ENCODE data around the gene BRPF3.
A peak's percentile ranks its signal among the peaks of the same experiment; 100 is the strongest.

BRPF3 gene

DNA sequence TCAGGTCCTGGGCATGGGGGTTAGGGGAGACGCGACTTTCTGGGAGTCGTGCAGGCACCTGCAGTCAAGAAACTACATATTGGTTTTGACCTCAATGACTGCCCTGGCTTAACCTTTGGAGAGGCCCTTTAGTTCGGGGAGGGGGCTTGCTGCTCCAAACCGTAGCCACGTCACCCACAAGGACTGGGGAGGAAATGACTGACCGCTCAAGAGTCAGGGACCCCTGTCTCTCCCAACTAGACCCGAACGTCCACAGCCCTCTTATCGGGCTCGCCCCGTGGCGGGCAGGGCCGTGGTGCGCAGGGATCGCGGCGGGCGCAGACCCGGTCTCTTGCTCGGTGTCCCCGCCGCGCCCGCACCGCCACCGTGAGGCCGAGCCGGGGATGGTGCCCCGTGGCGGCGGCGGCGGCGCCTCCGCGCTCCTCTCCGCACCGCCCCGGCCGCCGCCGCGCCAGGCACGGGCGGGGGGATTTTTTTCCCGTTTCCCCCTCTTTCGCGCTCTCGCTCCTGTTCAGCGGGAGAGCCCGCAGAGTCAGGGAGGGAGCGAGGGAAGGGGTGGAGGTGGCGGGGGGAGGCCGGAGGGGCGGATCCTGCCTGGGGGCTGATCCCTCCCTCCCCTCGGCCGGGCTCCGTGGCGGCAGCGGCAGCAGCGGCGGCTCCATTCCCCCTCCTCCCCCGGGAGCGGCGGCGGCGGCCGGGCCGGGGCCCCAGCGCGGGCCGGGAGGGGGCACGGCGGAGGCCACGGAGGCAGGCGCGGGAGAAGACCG is at the start of gene BRPF3:
Gene BRPF3 (plus strand): TSS at position 632 of the 767 bp plus-strand sequence. CDS start 3,579 bp downstream, outside the sequence.
- DNase-seq, result peak; percentile 77 to 79

DNA sequence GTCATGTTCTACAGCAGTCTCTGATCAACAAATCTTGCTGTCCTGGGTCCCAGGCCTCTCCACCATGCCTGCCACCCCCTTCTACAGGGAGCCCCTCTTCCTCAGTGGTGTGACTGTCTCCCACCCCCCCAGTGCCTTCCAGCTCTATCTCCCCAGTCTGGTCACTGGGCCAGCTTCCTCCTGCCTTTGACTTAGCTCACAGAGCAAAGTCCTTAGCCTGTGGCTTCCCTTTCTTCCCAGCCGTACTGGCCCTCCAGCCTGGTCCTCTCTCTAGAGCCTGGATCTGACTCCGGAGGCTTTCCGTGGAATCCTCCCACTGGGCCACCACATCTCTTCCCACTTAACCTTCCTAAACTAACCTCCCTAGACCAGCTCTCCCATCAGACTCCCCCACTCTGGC is 49.2 kb upstream of the BRPF3 start:
- DNase-seq, result peak in 1 of 2 experiments; percentile 47

DNA sequence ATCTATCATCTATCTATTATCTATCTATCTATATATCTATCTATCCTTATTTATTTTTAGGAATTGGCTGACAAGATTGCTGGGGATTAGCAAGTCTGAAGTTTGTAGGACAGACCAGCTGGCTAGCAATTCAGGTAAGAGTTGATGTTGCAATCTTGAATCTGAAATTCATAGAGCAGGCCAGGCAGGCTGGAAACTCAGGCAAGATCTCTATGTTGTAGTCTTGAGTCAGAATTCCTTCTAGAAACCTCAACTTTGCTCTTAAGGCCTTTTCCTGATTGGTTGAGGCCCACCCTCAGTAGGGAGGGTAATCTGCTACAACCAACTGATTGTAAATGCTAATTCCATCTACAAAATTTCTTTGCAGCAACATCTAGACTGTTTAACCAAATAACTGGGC is 47.1 kb upstream of the BRPF3 start:
- no peak for DNase-seq

DNA sequence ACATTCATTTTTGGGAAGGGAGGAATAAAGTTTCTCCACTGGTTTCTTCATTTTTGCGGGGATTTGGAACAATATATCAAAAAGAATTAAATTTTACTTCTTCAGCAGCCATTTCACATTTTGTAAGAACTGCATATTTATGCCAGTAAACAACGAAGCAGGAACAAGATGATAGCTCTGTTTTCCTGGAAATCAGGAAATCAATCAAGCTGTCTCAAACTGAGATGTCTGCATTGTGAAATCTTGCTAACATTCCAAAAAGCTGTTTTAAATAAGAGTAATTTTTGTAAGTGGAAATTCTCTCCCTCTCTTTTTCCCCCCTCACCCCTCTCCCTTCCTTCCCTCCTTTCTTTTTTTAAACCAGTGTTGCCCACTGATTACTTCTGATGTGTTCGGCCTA is 46.3 kb upstream of the BRPF3 start:
- DNase-seq, result no peak

DNA sequence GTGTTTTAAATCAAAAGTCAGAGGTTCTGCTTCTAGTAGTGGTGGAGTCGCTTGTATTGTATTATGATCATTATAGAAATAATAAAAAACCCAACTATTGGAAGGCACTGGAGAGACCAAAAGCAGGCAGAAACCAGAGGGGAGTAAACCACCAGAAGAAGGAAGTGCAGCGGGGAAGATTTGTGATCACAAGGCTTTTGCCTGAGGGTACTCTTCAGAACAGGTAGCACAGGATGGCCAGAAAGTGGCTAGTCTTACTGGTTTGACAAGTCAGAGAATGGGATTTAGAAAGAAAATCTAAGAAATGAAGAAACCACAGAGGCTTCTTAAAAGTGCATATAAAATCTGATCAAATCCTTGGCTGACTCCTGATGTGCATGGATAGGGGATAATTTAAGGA is 42.3 kb upstream of the BRPF3 start:
- no peak for DNase-seq

DNA sequence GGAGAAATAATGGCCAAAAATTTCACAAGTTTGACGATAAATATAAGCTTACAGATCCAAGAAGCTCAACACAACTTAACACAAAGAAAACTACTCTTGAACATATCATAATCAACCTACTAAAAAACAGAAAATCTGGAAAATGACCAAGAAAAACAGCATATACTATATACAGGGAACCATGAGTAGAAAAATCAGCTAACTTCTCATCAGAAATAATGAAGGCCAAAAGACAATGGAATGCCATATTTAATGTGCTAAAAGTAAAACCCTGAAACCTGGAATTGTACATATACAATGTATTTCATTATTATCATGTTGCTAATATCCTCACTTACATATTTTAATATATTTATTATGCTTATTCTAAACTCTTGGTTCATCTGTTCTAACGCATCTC is 40.9 kb upstream of the BRPF3 start:
- no peak for DNase-seq

DNA sequence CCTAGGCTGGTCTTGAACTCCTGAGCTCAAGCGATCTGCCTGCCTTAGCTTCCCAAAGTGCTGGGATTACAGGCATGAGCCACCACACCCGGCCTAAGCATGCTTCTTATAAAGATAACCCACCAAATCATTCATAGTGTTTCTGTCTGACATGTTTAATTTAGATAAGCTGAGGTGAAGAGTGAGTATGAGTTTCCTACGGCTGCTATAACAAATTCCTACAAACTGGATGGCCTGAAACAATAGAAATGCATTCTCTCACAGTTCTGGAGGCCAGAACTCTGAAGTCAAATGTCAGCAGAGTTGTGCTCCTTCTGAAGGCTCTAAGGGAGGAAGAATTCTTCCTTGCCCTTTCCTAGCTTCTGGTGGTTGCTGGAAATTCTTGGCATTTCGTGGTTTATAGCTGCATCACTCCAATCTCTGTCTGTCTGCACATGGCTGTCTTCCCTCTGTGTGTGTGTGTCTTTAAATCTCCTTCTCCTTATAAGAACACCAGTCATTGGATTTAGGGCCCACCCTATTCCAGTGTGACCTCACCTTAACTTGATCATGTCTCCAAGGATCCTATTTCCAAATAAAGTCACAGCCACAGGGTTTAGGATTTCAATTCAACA is 36.3 kb upstream of the BRPF3 start:
- DNase-seq, result no peak

DNA sequence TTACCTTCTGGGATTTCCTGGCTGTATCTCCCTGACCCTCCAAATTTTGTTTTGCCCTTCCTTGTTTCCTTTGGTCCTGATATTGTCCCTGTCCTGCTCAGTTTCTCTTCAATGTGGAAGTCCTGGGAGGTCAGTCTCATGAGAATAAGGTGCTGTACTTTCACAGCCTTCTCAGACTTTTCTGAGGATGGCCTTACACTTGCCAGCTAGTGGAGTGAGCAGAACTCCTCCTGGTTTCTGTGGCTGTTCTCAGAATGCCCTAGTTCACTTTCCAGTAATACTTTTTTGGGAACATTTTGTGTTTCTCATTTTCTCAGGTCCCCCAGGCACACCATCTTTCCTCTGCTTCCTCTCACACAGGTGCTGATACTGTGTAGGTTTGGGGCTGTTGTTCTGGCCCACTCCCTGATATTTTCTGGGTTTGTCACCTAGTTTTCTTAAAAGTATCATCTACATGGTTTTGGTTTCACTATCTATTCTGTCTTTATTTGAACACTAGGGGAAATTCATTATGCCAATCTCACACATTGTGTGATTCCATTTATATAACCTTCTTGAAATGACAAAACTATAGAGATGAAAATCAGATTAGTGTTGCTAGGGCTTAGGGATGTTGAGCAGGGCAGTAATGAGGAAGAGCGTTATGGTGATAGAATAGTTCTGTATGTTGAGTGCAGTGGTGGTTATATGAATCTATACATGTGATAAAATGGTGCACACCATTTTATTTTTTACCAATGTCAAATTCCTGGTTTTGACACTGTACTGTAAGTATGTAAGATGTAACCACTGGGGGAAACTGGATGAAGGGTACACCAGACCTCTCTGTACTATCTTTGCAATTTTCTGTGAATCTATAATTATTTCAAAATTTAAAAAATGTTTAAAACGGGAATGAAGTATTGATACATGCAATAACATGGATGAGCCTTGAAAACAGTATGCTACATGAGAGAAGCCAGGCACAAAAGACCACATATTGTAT is 27.2 kb upstream of the BRPF3 start:
- DNase-seq, result no peak

DNA sequence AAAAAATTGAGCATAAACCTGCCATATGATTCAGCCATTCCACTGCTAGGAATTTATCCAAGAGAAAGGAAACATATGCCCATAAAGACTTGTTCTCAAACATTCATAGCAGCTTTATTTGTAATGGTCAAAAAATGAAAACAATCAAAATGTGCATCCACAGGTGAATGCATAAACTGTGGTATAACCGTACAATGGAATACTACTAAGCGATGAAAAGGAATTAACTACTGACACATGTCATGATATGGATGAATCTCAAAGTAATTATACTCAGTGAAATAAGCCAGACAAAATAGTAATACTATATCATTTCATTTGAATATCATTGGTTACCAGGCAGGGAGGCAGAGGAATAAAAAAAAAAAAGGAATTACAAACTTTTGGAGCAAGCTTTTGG is 25.8 kb upstream of the BRPF3 start:
- DNase-seq, result no peak

DNA sequence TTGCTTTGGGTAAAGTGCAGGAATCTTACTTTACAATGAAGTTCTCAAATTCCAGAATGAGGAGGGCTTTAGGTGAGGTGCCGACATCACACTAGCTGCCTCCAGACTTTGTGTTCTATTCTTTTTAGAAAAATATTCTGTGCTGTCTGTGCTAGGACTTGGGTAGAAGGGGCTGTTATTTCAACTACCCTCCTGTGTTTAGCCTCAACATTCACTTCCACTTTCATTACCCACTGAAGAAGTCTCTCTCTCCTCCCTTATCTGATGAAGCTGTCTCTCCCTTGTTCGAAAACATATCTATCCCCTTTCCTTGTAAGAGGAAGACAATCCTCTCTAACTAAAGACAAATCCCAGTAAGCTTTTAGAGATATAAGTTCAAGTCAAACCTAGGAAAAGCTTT is 25.0 kb upstream of the BRPF3 start:
- DNase-seq, result no peak

DNA sequence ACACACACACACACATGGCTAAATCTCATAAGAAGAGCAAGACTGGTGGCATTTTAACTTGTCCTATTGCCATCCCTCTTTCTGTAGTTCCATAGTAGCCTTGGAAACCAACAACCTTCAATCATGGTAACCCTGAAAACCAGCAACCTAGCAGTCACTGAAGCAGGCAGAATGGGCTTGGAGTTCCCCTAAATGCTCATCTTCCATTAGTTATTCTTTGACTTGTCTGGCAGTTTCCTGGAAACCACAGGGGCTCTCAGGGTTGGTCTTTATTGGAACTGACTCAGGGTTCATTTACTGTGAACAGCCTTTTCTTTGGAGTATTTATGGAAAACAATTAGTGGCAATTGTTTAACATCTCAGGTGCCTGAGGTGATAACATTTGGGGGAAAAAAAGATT is 19.4 kb upstream of the BRPF3 start:
- no peak for DNase-seq

DNA sequence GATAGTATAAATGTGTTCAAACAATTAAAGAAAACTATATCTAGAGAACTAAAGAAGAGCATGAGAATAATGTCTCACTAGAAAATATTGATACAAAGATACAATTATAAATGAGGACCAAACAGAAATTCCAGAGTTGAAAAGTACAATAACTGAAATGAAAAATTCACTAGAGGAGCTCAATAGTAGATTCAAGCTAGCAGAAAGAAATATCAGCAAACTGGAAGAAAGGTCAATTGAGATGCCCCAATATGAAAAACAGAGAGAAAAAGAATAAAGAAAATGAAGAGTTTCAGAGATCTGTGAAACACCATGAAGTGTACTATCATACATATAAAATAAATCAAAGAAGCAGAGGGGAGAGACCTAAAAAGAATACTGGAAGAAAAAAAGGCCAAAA is 18.0 kb upstream of the BRPF3 start:
- DNase-seq, result no peak

DNA sequence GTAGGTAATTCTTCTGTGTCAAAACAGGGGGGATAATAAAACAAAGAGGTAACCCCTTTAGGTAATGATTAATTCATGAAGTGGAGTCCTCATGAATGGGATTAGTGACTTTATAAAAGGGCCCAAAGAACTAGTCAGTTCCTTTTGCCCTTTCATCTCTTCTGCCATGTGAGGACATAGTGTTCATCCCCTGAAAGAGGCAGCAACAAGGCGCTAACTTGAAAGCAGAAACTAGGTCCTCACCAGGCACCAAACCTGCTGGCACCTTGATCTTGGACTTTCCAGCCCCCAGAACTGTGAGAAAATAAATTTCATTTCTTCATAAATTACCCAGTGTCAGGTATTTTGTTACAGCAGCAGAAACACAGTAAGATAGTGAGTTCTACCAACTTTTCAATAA is 16.4 kb upstream of the BRPF3 start:
- no peak for DNase-seq

DNA sequence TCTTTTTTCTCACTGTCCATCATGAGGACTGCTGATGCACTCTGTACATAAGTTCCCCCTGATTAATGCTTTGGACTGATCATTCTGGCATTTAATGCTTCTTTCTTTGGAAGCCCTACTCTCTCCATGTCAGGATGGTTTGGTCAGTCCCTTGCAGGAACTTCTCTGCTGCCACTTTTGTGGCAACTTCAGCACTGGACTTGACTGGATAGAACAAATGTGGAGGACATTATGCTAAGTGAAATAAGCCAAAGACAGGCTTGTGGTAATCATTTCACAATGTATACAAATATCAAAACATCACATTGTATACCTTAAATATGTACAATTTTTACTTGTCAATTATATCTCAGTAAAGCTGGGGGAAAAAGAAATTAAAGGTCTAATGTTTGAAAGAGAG is 12.2 kb upstream of the BRPF3 start:
- no peak for DNase-seq

DNA sequence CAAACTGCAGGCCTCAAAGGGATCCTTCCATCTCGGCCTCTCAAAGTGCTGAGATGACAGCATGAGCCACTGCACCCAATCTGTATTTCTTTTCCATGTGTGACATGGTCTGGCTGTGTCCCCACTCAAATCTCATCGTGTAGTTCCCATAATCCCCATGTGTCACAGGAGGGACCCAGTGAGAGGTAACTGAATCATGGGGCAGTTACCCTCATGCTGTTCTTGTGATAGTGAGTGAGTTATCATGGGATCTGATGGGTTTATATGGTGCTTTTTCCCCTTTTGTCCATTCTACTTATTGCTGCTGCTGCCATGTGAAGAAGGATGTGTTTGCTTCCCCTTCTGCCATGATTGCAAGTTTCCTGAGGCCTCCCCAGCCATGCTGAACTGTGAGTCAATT is 10.3 kb upstream of the BRPF3 start:
- no peak for DNase-seq

DNA sequence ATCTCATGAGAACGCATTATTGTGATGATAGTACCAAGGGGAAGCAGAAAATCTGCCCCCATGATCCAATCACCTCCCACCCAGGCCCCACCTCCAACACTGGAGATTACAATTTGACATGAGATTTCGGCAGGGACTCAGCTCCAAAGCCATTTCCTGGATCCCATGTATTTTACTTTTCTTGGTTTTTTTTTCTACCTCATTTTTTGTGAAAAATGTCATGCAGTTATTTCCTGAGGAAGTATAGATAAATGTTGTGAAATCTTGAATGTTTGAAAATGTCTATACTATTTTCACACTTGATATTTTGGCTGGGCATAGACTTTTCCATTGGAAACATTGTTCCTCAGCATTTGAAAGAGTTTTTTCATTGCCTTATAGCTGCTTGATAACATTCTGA is 9.1 kb upstream of the BRPF3 start:
- peak; percentile 61 to 75 for DNase-seq

DNA sequence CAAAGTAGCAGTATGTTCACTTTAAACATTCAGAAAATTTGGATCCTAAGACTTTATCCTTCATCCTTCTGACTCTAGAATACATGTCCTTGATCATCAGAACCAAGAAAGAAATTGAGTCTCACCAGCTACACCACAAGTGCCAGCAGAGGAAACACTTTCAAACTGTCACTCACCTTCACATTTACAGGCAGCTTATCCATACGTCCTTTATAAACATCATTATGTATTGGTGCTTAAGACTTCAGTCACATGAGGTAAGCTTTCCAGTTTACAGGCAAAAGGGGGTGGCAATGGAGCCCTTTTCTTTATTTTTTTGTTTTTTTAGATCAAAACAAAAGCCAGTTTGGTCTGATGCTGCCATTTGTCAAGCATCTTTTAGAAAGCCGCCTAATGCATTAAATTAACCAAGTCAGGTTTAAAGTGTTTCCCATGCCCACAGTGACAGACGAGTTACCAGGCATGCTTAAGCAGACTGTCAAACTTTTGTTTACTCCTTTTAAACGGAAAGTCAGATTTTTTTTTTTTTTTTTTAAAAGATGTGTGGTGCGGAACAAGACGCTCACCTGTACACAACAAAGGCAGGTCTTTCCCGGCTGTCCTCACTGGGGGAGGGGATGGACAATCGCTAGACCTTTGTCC is 952 bp upstream of the BRPF3 start:
- DNase-seq, result no peak

DNA sequence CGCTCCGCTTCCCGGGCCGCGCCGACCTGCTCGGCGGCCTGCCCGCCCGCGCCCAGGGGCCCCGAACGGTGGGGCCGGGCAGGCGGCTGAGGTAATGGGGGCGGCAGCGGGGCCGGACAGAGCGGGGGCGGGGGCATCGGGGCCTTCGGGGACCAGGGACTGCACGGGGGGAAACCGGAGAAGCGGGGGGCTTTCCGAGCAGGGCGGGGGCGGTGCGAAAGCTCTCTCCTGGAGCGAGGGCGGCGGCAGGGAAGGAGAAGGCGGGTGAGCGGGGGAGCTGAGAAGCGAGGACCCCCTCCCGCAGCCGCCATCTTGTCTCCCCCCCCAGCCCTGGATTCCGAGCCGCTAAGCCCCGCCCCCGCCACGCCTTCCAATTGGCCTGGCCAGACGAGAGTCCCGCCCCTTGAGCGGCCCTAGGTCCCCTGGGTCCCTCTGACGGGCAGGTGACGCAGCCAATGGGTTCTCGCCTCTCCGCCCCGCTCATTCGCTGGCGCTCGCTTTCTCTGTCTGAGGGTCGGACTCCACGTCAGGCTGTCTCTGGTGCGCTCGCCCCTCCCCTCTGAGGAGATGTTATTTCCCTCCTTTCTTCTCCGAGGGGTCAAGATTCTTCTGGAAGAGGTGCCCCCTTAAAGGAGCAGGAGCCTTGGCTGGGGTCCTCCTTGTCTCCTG is 470 bp downstream of the BRPF3 start:
- peak; percentile 98 to 99 for DNase-seq

DNA sequence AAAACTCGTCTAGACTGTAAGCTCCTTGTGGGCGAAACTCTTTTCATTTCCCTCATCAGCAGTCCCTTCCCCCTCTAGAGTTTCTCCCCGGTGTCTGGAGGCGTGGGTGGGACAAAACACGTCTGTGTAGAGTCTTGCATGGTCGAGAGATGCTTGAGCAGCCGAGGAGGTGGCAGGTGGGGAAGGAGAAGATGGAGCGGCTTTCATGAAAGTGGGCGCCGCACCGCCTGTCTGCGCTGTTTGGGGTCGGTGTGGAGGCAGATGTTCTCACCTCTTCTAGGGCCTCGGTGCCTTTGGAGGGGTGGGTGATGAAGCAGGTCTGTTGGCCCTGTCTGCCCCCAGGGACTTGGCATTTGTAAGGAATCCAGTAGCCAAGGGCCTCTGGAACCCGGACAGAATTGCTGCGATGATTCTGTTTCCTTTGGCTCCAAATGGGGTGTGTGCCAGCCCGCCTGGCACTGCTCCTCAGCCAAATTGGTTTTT is 1.2 kb downstream of the BRPF3 start:
- no peak for DNase-seq

DNA sequence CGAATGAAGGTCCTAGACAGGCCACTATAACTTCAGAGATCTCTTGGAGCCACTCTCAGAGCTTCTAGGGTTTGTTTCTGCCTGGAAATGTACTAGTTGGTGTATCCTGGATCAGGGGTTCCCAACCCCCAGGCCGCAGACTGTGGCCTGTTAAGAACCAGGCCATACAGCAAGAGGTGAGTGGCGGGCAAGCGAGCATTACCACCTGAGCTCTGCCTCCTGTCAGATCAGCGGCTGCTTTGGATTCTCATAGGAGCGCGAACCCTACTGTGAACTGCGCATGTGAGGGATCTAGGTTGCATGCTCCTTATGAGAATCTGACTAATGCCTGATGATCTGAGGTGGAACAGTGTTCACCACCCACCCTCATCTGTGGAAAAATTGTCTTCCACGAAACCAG is 2.4 kb downstream of the BRPF3 start:
- DNase-seq, result no peak

DNA sequence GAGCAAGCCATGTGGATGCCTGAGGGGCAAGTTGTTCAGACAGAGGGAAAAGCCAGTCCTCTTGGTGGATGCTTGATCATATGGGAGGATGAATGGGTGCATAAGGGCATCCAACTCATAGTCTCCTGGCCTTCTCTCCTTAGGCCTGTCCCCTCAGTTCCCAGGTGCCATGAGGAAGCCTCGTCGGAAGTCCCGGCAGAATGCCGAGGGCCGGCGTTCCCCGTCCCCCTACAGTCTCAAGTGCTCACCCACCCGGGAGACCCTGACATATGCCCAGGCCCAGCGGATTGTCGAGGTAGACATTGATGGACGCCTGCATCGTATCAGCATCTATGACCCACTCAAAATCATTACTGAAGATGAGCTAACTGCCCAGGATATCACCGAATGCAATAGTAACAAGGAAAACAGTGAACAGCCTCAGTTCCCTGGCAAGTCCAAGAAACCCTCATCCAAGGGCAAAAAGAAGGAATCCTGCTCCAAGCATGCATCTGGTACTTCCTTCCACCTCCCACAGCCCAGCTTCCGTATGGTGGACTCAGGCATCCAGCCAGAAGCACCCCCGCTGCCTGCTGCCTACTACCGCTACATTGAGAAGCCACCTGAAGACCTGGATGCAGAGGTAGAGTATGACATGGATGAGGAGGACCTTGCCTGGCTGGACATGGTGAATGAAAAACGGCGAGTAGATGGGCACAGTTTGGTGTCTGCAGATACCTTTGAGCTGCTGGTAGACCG is 3.8 kb downstream of the BRPF3 start:
- no peak for DNase-seq

Data from AML-193 (cell line).